MM.1S (cell line): ENCODE results near the gene BCL11A.

ENCODE experiments used
- CTCF ChIP-seq: fragments of 300-600 bp; sonication (generic); IDR thresholded peaks from 2 replicates; pipeline ENCODE4 v1.5.1; 2016; ENCODE audit warnings: antibody characterized with exemption, low read length, mixed read lengths
- EZH2 ChIP-seq: fragments of 300-600 bp; sonication (generic); optimal IDR thresholded peaks from 2 replicates; pipeline ENCODE3; 2017; ENCODE audit warnings: low read depth, mild to moderate bottlenecking, antibody characterized with exemption, low read length, mixed read lengths

GRCh38 chr2:60524874-60525273 lies 28.6 kb downstream of the BCL11A start:
- TF ChIP-seq CTCF (no peak), EZH2 (no peak)
